Measurements from ENCODE around the gene EFCAB5. TPM values are rescaled to one million over a fixed set of nuclear protein-coding genes. Genes with fewer than 3 reads are reported as not detected.

EFCAB5 gene
- total RNA-seq, 1 donor from 2014 or later = 1.00 TPM

- Mint-ChIP-seq H3K4me3 (ENCODE audit: unreplicated experiment) (no peak overlapping the region), H3K36me3 (ENCODE audit: low read depth, unreplicated experiment) (peaks cover 12% of the 10 kb centered on the region)
Measured at GRCh38 chr17:30155389-30155788, 214.0 kb downstream of the EFCAB5 start.

More at GRCh38 chr17:30155389-30155788, 214.0 kb downstream of the EFCAB5 start:
- TF ChIP-seq CTCF (IDR thresholded peaks at IDR 0.05; ENCODE audit: insufficient read depth, low read depth, low read length) (no peak), EZH2 (IDR thresholded peaks at IDR 0.05; ENCODE audit: insufficient read depth, low read length) (no peak)
- Mint-ChIP-seq H3K27me3 (ENCODE audit: low read depth, unreplicated experiment) (no peaks in the 10 kb centered on the region), H3K27ac (ENCODE audit: unreplicated experiment) (no peak overlapping the region), H3K9me3 (ENCODE audit: unreplicated experiment) (no peaks in the 10 kb centered on the region), H3K4me1 (ENCODE audit: low read depth, unreplicated experiment) (no peaks in the 10 kb centered on the region)
- Histone ChIP-seq H4K20me1 (ENCODE audit: insufficient read depth, low read length) (peaks cover 56% of the 10 kb centered on the region), H3K27ac (ENCODE audit: low read depth, low read length) (no peak overlapping the region), H3K4me1 (ENCODE audit: insufficient read depth, low read length) (no peaks in the 10 kb centered on the region), H3K36me3 (ENCODE audit: insufficient read depth, low read length) (peaks cover 5% of the 10 kb centered on the region), H3K9me3 (ENCODE audit: insufficient read depth, low read depth, low read length) (no peaks in the 10 kb centered on the region), H2AFZ (ENCODE audit: low read depth, low read length) (no peak overlapping the region), H3K4me2 (ENCODE audit: low read length) (no peak overlapping the region), H3K9ac (ENCODE audit: low read length) (no peak overlapping the region), H3K79me2 (ENCODE audit: insufficient read depth, low read length) (peaks cover 87% of the 10 kb centered on the region), H3K27me3 (ENCODE audit: insufficient read depth, low read length) (no peaks in the 10 kb centered on the region), H3K4me3 (ENCODE audit: insufficient read depth, low read depth, low read length) (no peak overlapping the region)
- FAIRE-seq (no peak), DNase-seq (ENCODE audit: low read depth) (no peak)

Small RNA genes lying within 50 kb of the gene (microRNA-seq; reads per million reads assigned to microRNA genes)
- not detected for gene MIR423

Other genes with a start within 250 kb of the EFCAB5 start
- 25.0 and 31.1 TPM in 2 replicates for gene SSH2, start 11.4 kb upstream of the EFCAB5 start, total RNA-seq
- 17.0 and 17.7 TPM in 2 replicates for gene NSRP1, start 175.2 kb downstream of the EFCAB5 start, total RNA-seq

Data from astrocyte (in vitro differentiated cells and primary cell).